Breast epithelium (tissue), 3 donors: ENCODE results near the gene CCSER1.

ENCODE experiments used
- CTCF ChIP-seq, 3 donors: fragments of 450-650 bp; IDR thresholded peaks; one replicate each; pipeline ENCODE4 v1.5.1; 2016 to 2017; ENCODE audit warnings: antibody characterized with exemption in 3 of 3, mild to moderate bottlenecking in 3 of 3, moderate library complexity in 3 of 3
- POLR2A ChIP-seq: fragments of 450-650 bp; IDR thresholded peaks from one replicate; pipeline ENCODE4 v1.6.1; 2016; ENCODE audit warnings: antibody characterized with exemption, mild to moderate bottlenecking, moderate library complexity
- POLR2AphosphoS5 ChIP-seq, 3 donors: sonication (generic); formaldehyde crosslinking; IDR thresholded peaks; one replicate each; pipeline ENCODE4 v1.6.1; 2017; ENCODE audit warnings: antibody characterized with exemption in 3 of 3

- TF ChIP-seq CTCF (IDR thresholded peaks at IDR 0.05) (no peak), POLR2A (no peak), POLR2AphosphoS5 (IDR thresholded peaks at IDR 0.05) (no peak)
Observed at GRCh38 chr4:91567594-91567993, 1440.4 kb downstream of the CCSER1 start.
